K562 (cell line): ENCODE data around the gene PLEKHN1. TPM values are rescaled to one million over a fixed set of nuclear protein-coding genes. Genes with fewer than 3 reads are reported as not detected.
A peak's percentile ranks its signal among the peaks of the same experiment; 100 is the strongest.

Source experiments
- FUS ChIP-seq: fragments of 200-400 bp; formaldehyde crosslinking; optimal IDR thresholded peaks from 2 replicates; pipeline ENCODE3; 2017; ENCODE audit warnings: low read depth, low read length
- HOMEZ ChIP-seq: fragments of 250-450 bp; sonication (Bioruptor Pico); IDR thresholded peaks from 2 replicates; pipeline ENCODE4 v1.4.0; 2020; ENCODE audit warnings: mild to moderate bottlenecking, moderate library complexity
- NR2C1 ChIP-seq, 2 experiments: fragments of 450-650 bp; IDR thresholded peaks; 2 replicates each; pipeline ENCODE4 v1.6.1; 2017; ENCODE audit warnings: mild to moderate bottlenecking in 2 of 2, antibody characterized with exemption in 1 of 2, inconsistent platforms in 1 of 2, missing compliant biosample characterization in 1 of 2, missing genetic modification characterization in 1 of 2
- POLR2AphosphoS2 ChIP-seq: IDR thresholded peaks from 2 replicates; pipeline ENCODE4 v1.6.1; 2012; ENCODE audit warnings: low read length, improper control_type of control experiment
- POLR2B ChIP-seq: fragments of 450-650 bp; IDR thresholded peaks from 2 replicates; pipeline ENCODE4 v1.6.1; 2018; ENCODE audit warnings: low read depth; ENCODE audit not compliant: partially characterized antibody
- PREB ChIP-seq: sonication (generic); formaldehyde crosslinking; IDR thresholded peaks from 2 replicates; pipeline ENCODE4 v1.8.1; 2023; ENCODE audit warnings: mild to moderate bottlenecking, missing genetic modification reagents
- TCF7 ChIP-seq: sonication (generic); IDR thresholded peaks from 2 replicates; pipeline ENCODE4 v1.6.1; 2016; ENCODE audit warnings: antibody characterized with exemption, borderline replicate concordance
- ZMIZ1 ChIP-seq, 2 experiments: fragments of 150-350 bp in 1 of 2; IDR thresholded peaks; 2 replicates each; pipeline ENCODE4 v1.6.1; 2012 to 2016; ENCODE audit warnings: low read depth in 2 of 2, low read length in 2 of 2, mild to moderate bottlenecking in 1 of 2, moderate library complexity in 1 of 2
- ZNF79 ChIP-seq: fragments of 250-450 bp; sonication (Bioruptor Pico); IDR thresholded peaks from 2 replicates; pipeline ENCODE4 v1.4.0; 2020; ENCODE audit warnings: low read depth, mild to moderate bottlenecking, moderate library complexity
- polyA plus RNA-seq, 8 experiments: library from polyadenylated mRNA; depleted of rRNA in 4 of 8; stranded (reverse) in 5 of 8; unstranded in 3 of 8; fragments of >200 nt; fragmentation: Nextera tagmentation in 2 of 8; fragmentation: Illumina TruSeq in 1 of 8; extraction: Ambion mirVana in 2 of 8; extraction: Trizol in 1 of 8; gene quantifications; 2 replicates each; pipeline versions ENCODE4 v1.2.1 to v1.2.3, GENCODE V29; 2011 to 2014; ENCODE audit warnings: inconsistent platforms in 1 of 8, missing spikeins in 1 of 8
- total RNA-seq, 7 experiments: library from RNA; depleted of rRNA in 6 of 7; stranded (reverse); fragments of >200 nt in 6 of 7; fragmentation: Illumina TruSeq in 2 of 7; extraction: Trizol in 2 of 7; gene quantifications; 2 replicates each; pipeline versions ENCODE4 v1.2.1 to v1.2.3, GENCODE V29; 2011 to 2021; ENCODE audit warnings: low replicate concordance in 1 of 7

The PLEKHN1 gene
- total and polyA plus RNA-seq, 9 of the 15 experiments (the other 6 are each of a cell fraction or from before 2014, with no cell fraction given), result 0.07 to 1.5 (median 0.13) TPM; not detected in 2

- TF ChIP-seq TCF7 (no peak), POLR2B (peak; percentile 79), NR2C1 (IDR thresholded peaks at IDR 0.05) (no peak), NR2C1 (tag; IDR thresholded peaks at IDR 0.05) (no peak), POLR2AphosphoS2 (no peak), ZNF79 (CRISPR knock-in tag) (no peak), HOMEZ (CRISPR knock-in tag) (no peak), ZMIZ1 (IDR thresholded peaks at IDR 0.05; ENCODE audit: low read depth in 2 of 2, low read length in 2 of 2) (no peak), FUS (no peak), PREB (CRISPR knock-in tag) (no peak)
Measured at GRCh38 chr1:958823-959730, 7.2 kb upstream of the PLEKHN1 start, which contains the start of gene NOC2L (continued).
